GM18870 (cell line): ENCODE data around the gene SLC49A4.

Experiments used
- ATAC-seq: cut with Tn5 transposase; IDR thresholded peaks from one replicate; pipeline ENCODE4 v1.9.1; 2021; ENCODE audit warnings: moderate library complexity; ENCODE audit not compliant: unreplicated experiment

The SLC49A4 gene

GRCh38 chr3:122898298-122898697 is 103.4 kb downstream of the SLC49A4 start:
- no peak for ATAC-seq

- ATAC-seq = no peak
Observed at GRCh38 chr3:122902326-122902725, 107.5 kb downstream of the SLC49A4 start.

- no peak for ATAC-seq
Observed at GRCh38 chr3:122903171-122903570, 108.3 kb downstream of the SLC49A4 start.

- ATAC-seq = no peak
Observed at GRCh38 chr3:122907471-122907870, 112.6 kb downstream of the SLC49A4 start.

- ATAC-seq = no peak
Observed at GRCh38 chr3:122908251-122908650, 113.4 kb downstream of the SLC49A4 start.

GRCh38 chr3:122911901-122912300 is 117.0 kb downstream of the SLC49A4 start:
- ATAC-seq = no peak

GRCh38 chr3:122912772-122913538 is 118.1 kb downstream of the SLC49A4 start:
- no peak for ATAC-seq

- ATAC-seq = no peak
Observed at GRCh38 chr3:122913539-122914100, 118.8 kb downstream of the SLC49A4 start.

- no peak for ATAC-seq
Observed at GRCh38 chr3:122915300-122916055, 120.6 kb downstream of the SLC49A4 start.

GRCh38 chr3:122916084-122916483 is 121.2 kb downstream of the SLC49A4 start:
- no peak for ATAC-seq

GRCh38 chr3:122916580-122916979 is 121.7 kb downstream of the SLC49A4 start:
- no peak for ATAC-seq

- ATAC-seq = no peak
Observed at GRCh38 chr3:122917412-122917811, 122.5 kb downstream of the SLC49A4 start.

- no peak for ATAC-seq
Observed at GRCh38 chr3:122918576-122919290, 123.9 kb downstream of the SLC49A4 start.

- no peak for ATAC-seq
Observed at GRCh38 chr3:122919291-122919610, 124.4 kb downstream of the SLC49A4 start.

- ATAC-seq = no peak
Observed at GRCh38 chr3:122920986-122921385, 126.1 kb downstream of the SLC49A4 start.

GRCh38 chr3:122921791-122922651 is 127.2 kb downstream of the SLC49A4 start:
- ATAC-seq = no peak

- ATAC-seq = no peak
Observed at GRCh38 chr3:122923611-122924010, 128.7 kb downstream of the SLC49A4 start.

- no peak for ATAC-seq
Observed at GRCh38 chr3:122924056-122924455, 129.2 kb downstream of the SLC49A4 start.

GRCh38 chr3:122925756-122926155 is 130.9 kb downstream of the SLC49A4 start:
- no peak for ATAC-seq

- no peak for ATAC-seq
Observed at GRCh38 chr3:122926322-122926721, 131.5 kb downstream of the SLC49A4 start.

- no peak for ATAC-seq
Observed at GRCh38 chr3:122926811-122927210, 131.9 kb downstream of the SLC49A4 start.
